Tibial artery (tissue), 4 donors: ENCODE results near the gene RPL21.

Source experiments
- DNase-seq, 2 donors: peaks; one replicate each; pipeline ENCODE4 v3.0.0-alpha.2; 2019
- H3K27ac ChIP-seq, 2 donors: fragments of 200-600 bp; sonication (generic) in 1 of 2; 1 replicate in 1 of 2; 2 replicates in 1 of 2; pipeline ENCODE4 v1.5.1; 2018 to 2019; ENCODE audit warnings: mild to moderate bottlenecking in 1 of 2
- H3K27me3 ChIP-seq, 2 donors: fragments of 200-600 bp; sonication (generic) in 1 of 2; one replicate each; pipeline versions ENCODE4 v1.5.1 to v1.6.0; 2016 to 2019
- H3K36me3 ChIP-seq, 3 donors: fragments of 200-600 bp; sonication (generic) in 2 of 3; one replicate each; pipeline ENCODE4 v1.5.1; 2016 to 2019; ENCODE audit warnings: mild to moderate bottlenecking in 2 of 3
- H3K4me1 ChIP-seq, 4 donors: fragments of 200-600 bp; sonication (generic) in 2 of 4; 1 replicate in 3 of 4; 2 replicates in 1 of 4; pipeline ENCODE4 v1.5.1; 2016 to 2019
- H3K4me3 ChIP-seq, 2 donors: fragments of 200-600 bp; sonication (generic) in 1 of 2; 1 replicate in 1 of 2; 2 replicates in 1 of 2; pipeline ENCODE4 v1.5.1; 2018 to 2019; ENCODE audit warnings: mild to moderate bottlenecking in 2 of 2
- H3K9me3 ChIP-seq, 3 donors: fragments of 200-600 bp; sonication (generic) in 1 of 3; one replicate each; pipeline ENCODE4 v1.5.1; 2016 to 2019
- intact Hi-C: fragments of 100-400 bp; cut with DNase I; formaldehyde crosslinking; loops from one replicate; pipeline ENCODE4 v1.15.0; 2023; ENCODE audit warnings: low total_unique reads
- TF ChIP-seq, protein P1 (sequence below), 2 experiments: fragments of 200-600 bp in 1 of 2; fragments of 450-650 bp in 1 of 2; IDR thresholded peaks; one replicate each; pipeline ENCODE4 v1.5.1; 2017 to 2019; ENCODE audit warnings: antibody characterized with exemption in 2 of 2, mild to moderate bottlenecking in 1 of 2, moderate library complexity in 1 of 2

RPL21 gene

DNA sequence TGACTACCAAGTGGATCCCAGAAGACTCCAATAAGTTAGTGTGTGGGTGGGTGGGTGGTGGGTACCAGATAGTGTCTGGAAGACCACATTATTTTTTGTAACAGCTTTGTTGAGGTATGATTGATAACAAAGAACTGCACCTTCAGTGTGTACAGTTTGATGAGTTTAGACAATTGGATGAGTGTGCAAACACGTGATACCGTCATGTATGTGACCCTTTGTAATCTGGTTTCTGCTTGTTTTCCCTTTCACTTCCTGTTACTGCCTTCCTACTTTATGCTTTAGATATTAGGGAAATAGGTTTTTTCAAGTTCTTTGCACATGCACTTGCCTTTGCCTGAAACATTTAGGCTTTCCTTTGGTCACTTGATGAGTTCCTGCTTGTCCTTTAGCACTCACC, 8.5 kb downstream of the RPL21 start:
- no peak overlapping the region for H3K4me3 ChIP-seq
- H3K36me3 ChIP-seq = peaks cover 35 to 64% (median 40%) of the 10 kb centered on the region in 3 donors
- H3K27me3 ChIP-seq = no peaks in the 10 kb centered on the region
- no peaks in the 10 kb centered on the region for H3K9me3 ChIP-seq
- H3K27ac ChIP-seq = no peak overlapping the region
- intact Hi-C loops = no loop called here
- TF ChIP-seq, protein P1, sequence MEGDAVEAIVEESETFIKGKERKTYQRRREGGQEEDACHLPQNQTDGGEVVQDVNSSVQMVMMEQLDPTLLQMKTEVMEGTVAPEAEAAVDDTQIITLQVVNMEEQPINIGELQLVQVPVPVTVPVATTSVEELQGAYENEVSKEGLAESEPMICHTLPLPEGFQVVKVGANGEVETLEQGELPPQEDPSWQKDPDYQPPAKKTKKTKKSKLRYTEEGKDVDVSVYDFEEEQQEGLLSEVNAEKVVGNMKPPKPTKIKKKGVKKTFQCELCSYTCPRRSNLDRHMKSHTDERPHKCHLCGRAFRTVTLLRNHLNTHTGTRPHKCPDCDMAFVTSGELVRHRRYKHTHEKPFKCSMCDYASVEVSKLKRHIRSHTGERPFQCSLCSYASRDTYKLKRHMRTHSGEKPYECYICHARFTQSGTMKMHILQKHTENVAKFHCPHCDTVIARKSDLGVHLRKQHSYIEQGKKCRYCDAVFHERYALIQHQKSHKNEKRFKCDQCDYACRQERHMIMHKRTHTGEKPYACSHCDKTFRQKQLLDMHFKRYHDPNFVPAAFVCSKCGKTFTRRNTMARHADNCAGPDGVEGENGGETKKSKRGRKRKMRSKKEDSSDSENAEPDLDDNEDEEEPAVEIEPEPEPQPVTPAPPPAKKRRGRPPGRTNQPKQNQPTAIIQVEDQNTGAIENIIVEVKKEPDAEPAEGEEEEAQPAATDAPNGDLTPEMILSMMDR (IDR thresholded peaks at IDR 0.05) = no peak
- DNase-seq = no peak
- H3K4me1 ChIP-seq = peaks cover 0 to 9% (median 5%) of the 10 kb centered on the region in 4 donors

DNA sequence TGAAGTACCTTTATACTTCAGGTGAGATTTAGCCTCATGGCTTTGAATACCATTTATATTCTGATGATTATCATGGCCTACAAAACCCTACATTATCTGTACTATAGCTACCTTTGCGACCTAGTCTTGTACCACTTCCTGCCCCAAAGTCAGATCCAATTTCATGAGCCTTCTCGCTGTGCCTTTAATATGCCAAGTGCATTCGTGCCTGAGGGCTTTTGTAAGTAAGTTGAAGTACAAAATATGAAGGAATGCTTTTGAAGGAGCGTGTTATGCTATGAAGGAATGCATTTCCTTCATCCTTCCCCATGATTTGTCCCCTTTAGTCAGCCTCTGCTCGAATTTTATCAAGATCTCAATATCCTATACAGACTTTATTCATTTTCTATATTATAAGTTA, 10.0 kb downstream of the RPL21 start:
- peaks cover 22 to 48% (median 32%) of the 10 kb centered on the region in 3 donors for H3K36me3 ChIP-seq
- DNase-seq = no peak
- H3K9me3 ChIP-seq = no peaks in the 10 kb centered on the region
- intact Hi-C loops = no loop called here
- H3K27ac ChIP-seq = no peak overlapping the region
- H3K4me1 ChIP-seq = no peaks in the 10 kb centered on the region
- H3K27me3 ChIP-seq = no peaks in the 10 kb centered on the region
- no peak overlapping the region for H3K4me3 ChIP-seq
- TF ChIP-seq, protein P1 (IDR thresholded peaks at IDR 0.05) = no peak

DNA sequence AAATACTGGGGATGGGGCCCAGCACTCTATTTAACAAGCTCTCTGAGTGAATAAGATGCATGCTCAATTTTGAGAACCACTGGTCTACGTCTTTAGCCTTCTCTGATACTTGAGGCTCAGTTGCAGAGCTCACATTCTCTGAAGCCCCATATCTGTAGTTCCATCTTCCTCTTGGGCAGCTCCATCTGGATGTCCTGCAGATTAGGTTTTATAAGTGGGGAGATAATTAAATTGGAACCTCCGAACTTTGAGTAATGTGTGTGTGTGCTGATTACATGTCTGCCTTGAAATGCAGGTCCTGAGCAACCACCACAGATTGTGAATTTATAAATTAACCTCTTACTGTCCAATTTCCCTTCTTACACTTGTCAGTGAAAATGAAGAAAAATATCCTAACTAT, 12.1 kb downstream of the RPL21 start:
- Histone ChIP-seq H3K27me3 (no peaks in the 10 kb centered on the region), H3K9me3 (no peaks in the 10 kb centered on the region), H3K36me3 (peaks cover 1 to 29% (median 13%) of the 10 kb centered on the region in 3 donors), H3K27ac (no peak overlapping the region), H3K4me3 (no peak overlapping the region), H3K4me1 (no peaks in the 10 kb centered on the region)
- DNase-seq = no peak
- TF ChIP-seq, protein P1 (IDR thresholded peaks at IDR 0.05) = no peak
- intact Hi-C loops = no loop called here

DNA sequence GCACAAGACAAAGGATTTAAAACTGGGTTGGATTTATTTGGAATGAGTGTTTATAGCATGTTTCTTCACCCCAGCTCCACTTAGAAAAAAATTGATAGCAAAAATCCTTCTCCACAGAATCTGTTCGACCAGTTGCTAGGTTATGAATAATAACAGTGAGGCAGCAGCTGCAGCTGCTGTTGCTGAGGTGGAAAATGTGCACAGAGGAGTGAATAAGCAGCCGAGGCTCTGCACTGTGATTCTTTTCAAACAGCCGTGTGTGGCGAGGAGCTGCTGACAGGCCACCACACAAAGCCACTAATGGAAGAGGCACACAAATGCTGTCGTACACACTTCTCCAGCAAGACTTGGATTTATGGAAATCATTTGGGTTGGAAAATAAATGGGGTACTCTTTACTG, 12.8 kb downstream of the RPL21 start:
- Histone ChIP-seq H3K4me3 (no peak overlapping the region), H3K9me3 (no peaks in the 10 kb centered on the region), H3K27ac (no peak overlapping the region), H3K36me3 (peaks cover 0 to 21% (median 6%) of the 10 kb centered on the region in 3 donors), H3K27me3 (no peaks in the 10 kb centered on the region), H3K4me1 (no peaks in the 10 kb centered on the region)
- intact Hi-C loops = no loop called here
- no peak for DNase-seq
- TF ChIP-seq, protein P1 (IDR thresholded peaks at IDR 0.05) = no peak

DNA sequence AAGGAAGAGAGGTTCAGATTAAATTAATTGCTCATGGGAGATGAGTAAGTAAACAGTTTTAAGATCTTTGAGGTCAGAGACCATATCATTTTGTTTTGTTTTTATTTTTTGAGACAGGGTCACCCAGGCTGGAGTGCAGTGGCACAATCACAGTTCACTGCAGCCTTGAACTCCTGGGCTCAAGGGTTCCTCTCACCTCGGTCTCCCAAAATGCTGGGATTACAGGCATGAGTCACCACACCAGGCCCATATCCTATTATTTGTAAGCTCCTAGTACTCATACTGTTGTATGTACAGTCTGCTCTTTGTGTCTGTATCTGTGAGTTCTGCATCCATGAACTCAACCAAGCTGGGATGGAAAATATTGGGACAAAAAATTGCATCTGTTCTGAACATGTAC, 13.3 kb downstream of the RPL21 start:
- TF ChIP-seq, protein P1 (IDR thresholded peaks at IDR 0.05) = no peak
- Histone ChIP-seq H3K27me3 (no peaks in the 10 kb centered on the region), H3K27ac (no peak overlapping the region), H3K4me3 (no peak overlapping the region), H3K36me3 (peaks cover 0 to 17% (median 5%) of the 10 kb centered on the region in 3 donors), H3K4me1 (no peaks in the 10 kb centered on the region), H3K9me3 (no peaks in the 10 kb centered on the region)
- intact Hi-C loops = no loop called here
- DNase-seq = no peak

DNA sequence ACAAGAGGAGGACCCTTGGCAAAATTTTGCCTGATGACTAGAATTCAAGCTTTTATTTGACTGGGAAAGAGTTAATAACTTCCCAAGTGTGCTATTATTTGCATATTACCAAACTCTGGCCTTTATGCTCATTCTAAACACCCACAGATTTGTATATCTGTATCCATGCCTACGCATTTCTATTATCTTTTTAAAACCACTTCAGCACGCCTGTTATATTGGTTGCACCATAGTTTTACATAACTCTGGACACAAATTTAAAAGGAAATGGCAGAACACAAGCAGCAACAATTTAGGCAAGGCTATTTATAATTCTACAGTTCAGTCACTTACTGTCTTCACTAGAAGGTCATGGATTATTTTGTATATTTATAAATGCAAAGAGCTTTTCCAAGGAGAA, 15.6 kb downstream of the RPL21 start:
- TF ChIP-seq, protein P1 (IDR thresholded peaks at IDR 0.05) = no peak
- no peak overlapping the region for H3K27ac ChIP-seq
- H3K4me1 ChIP-seq = peaks cover 0 to 6% (median 2%) of the 10 kb centered on the region in 4 donors
- intact Hi-C loops = no loop called here
- no peak overlapping the region for H3K4me3 ChIP-seq
- DNase-seq = no peak
- H3K9me3 ChIP-seq = no peaks in the 10 kb centered on the region
- H3K36me3 ChIP-seq = peaks cover 0 to 7% (median 5%) of the 10 kb centered on the region in 3 donors
- no peaks in the 10 kb centered on the region for H3K27me3 ChIP-seq
